GM12873 (cell line): ENCODE results near the gene PLAU.
A peak's percentile ranks its signal among the peaks of the same experiment; 100 is the strongest.

Source experiments
- CTCF ChIP-seq: IDR thresholded peaks from 2 replicates; pipeline ENCODE4 v1.5.1; 2012; ENCODE audit warnings: low read depth, mild to moderate bottlenecking, moderate library complexity, low read length, control low read depth; ENCODE audit not compliant: insufficient read depth; ENCODE audit errors: missing control alignments

Gene PLAU

DNA sequence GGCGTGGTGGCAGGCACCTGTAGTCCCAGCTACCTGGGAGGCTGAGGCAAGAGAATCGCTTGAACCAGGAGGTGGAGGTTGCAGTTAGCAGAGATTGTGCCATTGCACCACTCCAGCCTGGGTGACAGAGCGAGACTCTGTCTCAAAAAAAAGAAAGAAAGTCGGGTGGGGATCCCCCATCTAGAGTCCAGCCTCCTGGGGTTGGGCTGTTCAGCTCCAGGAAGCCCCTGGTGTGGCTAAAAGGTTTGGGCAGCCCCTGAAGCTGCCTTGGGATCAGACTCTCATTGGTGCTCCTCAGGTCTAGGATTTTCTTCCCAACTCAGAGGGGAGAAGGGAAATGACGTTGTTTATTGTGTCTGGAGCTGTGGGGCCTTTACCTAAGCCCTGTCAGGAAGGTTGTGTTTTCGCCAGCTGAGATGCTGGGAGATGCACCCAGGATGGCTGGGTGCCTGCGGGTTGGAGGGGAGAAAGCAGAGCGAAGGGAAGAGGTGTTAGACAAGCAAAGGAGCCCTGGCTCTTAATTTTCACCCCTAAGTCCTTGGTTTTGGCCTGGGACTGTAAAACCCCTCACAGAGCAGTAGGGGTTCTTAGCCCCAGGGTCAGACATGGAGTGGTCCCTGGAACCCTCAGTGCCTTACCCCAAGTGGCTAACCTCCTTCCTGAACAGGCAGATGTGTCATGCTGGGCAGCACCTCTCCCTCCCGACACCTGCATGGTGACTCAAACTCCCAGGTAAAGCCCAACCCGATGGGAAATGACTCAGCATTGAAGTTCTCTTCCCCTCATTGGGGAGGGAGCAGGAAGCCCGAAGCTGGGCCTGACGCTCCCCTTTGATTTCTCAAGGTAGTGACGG lies 21.1 kb downstream of the PLAU start:
- TF ChIP-seq CTCF, result no peak

DNA sequence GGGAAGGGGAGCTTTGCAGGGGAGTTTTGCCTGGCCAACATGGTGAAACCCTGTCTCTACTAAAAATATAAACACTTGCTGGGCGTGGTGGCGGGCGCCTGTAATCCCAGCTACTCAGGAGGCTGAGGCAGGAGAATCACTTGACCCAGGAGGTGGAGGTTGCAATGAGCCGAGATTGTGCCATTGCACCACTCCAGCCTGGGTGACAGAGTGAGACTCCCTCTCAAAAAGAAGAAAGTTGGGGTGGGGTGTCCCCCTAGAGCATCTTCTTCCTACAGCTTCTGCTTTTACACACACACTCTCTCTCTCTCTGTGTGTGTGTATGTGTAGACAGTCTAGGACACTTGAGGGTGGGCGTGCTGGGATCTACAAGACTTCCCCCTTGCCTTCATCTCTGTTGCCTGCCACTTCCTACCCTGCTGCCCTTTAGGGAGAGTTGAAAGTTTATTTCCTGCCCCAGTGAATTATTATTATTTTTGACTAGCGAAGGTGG lies 21.7 kb downstream of the PLAU start:
- no peak for TF ChIP-seq CTCF

DNA sequence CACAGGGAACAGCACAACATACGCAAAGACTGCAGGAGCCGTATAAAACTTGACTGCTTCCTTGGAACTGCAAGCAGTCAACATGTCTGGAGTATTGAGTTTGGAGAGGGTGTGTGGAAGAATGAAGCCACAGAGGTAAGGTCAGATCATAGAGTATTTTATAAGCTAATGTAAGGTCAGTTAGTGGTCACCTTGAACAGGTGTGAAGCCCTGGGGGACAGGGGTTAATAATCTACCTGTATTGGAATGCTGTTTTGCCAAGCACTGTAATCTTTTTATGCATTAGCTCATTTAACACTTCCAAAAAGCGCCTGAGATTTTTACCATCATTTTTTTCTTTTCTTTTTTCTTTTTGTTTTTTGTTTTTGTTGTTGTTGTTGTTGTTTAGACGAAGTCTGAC lies 23.1 kb downstream of the PLAU start:
- TF ChIP-seq CTCF, result no peak

DNA sequence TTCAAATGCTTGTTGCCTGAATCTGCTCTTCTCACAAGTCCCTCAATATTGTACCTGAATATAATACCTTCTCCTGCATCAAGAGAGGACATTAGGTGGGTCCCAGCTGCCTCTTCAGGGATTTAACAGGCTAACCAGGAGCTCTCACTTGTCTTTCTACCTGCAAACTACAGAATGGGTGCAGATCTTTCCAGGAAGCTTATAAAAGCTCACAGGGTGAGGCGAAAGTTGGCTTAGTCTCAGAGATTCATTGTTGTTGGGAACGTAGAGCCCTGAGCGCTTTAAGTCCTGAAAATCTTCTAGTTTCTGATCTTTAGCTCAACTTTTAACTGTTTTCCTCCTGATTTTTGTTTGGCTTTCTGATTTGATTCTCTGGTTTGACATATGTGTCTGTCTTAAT lies 25.0 kb downstream of the PLAU start:
- TF ChIP-seq CTCF, result no peak

- no peak for TF ChIP-seq CTCF
Observed at GRCh38 chr10:73937333-73938043, 26.6 kb downstream of the PLAU start.

DNA sequence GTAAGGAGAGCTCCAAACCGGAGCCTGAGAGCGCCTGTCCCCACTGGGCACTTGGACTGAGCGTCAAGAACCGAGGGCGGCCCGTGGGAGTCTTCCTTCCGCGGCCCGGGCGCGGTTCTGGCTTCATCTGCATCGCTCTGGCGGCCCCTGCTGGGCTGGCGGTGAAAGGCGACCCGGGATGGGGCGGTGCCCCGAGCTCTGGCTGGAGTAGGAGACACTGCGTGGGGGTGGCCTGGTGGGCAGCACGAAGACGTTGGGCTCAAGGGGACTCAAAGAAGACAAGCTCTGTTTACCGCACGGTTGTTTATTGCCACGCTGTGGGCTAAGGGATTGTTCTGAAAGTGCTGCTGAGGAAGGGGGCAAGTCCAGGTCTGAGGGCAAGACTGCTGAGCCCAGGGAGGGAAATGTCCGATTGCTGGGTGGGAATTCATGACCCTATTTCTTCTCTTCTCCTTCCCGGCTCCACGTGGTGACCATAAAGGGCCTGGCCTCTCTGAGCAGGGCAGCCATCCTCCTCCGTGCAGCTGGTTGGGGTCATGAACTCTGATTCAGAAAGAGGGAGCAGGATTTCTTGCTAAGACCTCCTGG lies 29.8 kb downstream of the PLAU start:
- TF ChIP-seq CTCF, result peak; percentile 93

- no peak for TF ChIP-seq CTCF
Observed at GRCh38 chr10:73941300-73941699, 30.4 kb downstream of the PLAU start.
